ENCODE measurements around the gene NUP93.
"Not testable (repeated sequence)": the region's sequence is repeated elsewhere in the genome, so short reads cannot be mapped to it uniquely, and the experiment has no call there.

Gene NUP93

GRCh38 chr16:56785317-56785716, 55.4 kb downstream of the NUP93 start:
- Histone ChIP-seq H3K9ac (ENCODE audit: insufficient read length) (no peak overlapping the region), H3K27ac (no peak overlapping the region), H3K4me3 (no peak overlapping the region), H3K9me3 (ENCODE audit: low read depth, low read length) (no peaks in the 10 kb centered on the region), H3K36me3 (ENCODE audit: insufficient read depth, low read length) (no peaks in the 10 kb centered on the region)
- TF ChIP-seq EZH2 (IDR thresholded peaks at IDR 0.05) (no peak), POLR2AphosphoS5 (IDR thresholded peaks at IDR 0.05; ENCODE audit: borderline replicate concordance, low read depth, low read length) (no peak), FOXP2 (optimal IDR thresholded peaks at IDR 0.05; ENCODE audit: control extremely low read depth, extremely low read length, insufficient read depth) (no peak)
- DNase-seq (ENCODE audit: low read depth, low spot score) = no peak

GRCh38 chr16:56787167-56787566, 57.2 kb downstream of the NUP93 start:
- Histone ChIP-seq H3K9me3 (ENCODE audit: low read depth, low read length) (no peaks in the 10 kb centered on the region), H3K4me3 (no peak overlapping the region), H3K9ac (ENCODE audit: insufficient read length) (no peak overlapping the region), H3K27ac (no peak overlapping the region), H3K36me3 (ENCODE audit: insufficient read depth, low read length) (no peaks in the 10 kb centered on the region)
- DNase-seq (ENCODE audit: low read depth, low spot score) = no peak
- TF ChIP-seq EZH2 (IDR thresholded peaks at IDR 0.05) (no peak), FOXP2 (optimal IDR thresholded peaks at IDR 0.05; ENCODE audit: control extremely low read depth, extremely low read length, insufficient read depth) (no peak), POLR2AphosphoS5 (IDR thresholded peaks at IDR 0.05; ENCODE audit: borderline replicate concordance, low read depth, low read length) (no peak)

- no peak for TF ChIP-seq EZH2 (IDR thresholded peaks at IDR 0.05)
- TF ChIP-seq POLR2AphosphoS5 (IDR thresholded peaks at IDR 0.05; ENCODE audit: borderline replicate concordance, low read depth, low read length) = no peak
- TF ChIP-seq FOXP2 (optimal IDR thresholded peaks at IDR 0.05; ENCODE audit: control extremely low read depth, extremely low read length, insufficient read depth) = no peak
- no peak overlapping the region for H3K27ac ChIP-seq
- no peaks in the 10 kb centered on the region for H3K36me3 ChIP-seq (ENCODE audit: insufficient read depth, low read length)
- no peaks in the 10 kb centered on the region for H3K9me3 ChIP-seq (ENCODE audit: low read depth, low read length)
- H3K9ac ChIP-seq (ENCODE audit: insufficient read length) = no peak overlapping the region
- H3K4me3 ChIP-seq = no peak overlapping the region
- DNase-seq (ENCODE audit: low read depth, low spot score) = no peak
Measured at GRCh38 chr16:56788435-56788834, 58.5 kb downstream of the NUP93 start.

GRCh38 chr16:56789360-56789759, 59.4 kb downstream of the NUP93 start:
- Histone ChIP-seq H3K9ac (ENCODE audit: insufficient read length) (no peak overlapping the region), H3K36me3 (ENCODE audit: insufficient read depth, low read length) (no peaks in the 10 kb centered on the region), H3K4me3 (no peak overlapping the region), H3K27ac (no peak overlapping the region), H3K9me3 (ENCODE audit: low read depth, low read length) (no peaks in the 10 kb centered on the region)
- DNase-seq (ENCODE audit: low read depth, low spot score) = no peak
- TF ChIP-seq EZH2 (IDR thresholded peaks at IDR 0.05) = no peak
- TF ChIP-seq FOXP2 (optimal IDR thresholded peaks at IDR 0.05; ENCODE audit: control extremely low read depth, extremely low read length, insufficient read depth) = no peak
- no peak for TF ChIP-seq POLR2AphosphoS5 (IDR thresholded peaks at IDR 0.05; ENCODE audit: borderline replicate concordance, low read depth, low read length)

- TF ChIP-seq POLR2AphosphoS5 (IDR thresholded peaks at IDR 0.05; ENCODE audit: borderline replicate concordance, low read depth, low read length) (no peak), EZH2 (IDR thresholded peaks at IDR 0.05) (no peak), FOXP2 (optimal IDR thresholded peaks at IDR 0.05; ENCODE audit: control extremely low read depth, extremely low read length, insufficient read depth) (no peak)
- Histone ChIP-seq H3K9ac (ENCODE audit: insufficient read length) (no peak overlapping the region), H3K27ac (no peak overlapping the region), H3K9me3 (ENCODE audit: low read depth, low read length) (no peaks in the 10 kb centered on the region), H3K4me3 (no peak overlapping the region), H3K36me3 (ENCODE audit: insufficient read depth, low read length) (no peaks in the 10 kb centered on the region)
- no peak for DNase-seq (ENCODE audit: low read depth, low spot score)
Measured at GRCh38 chr16:56792967-56793366, 63.0 kb downstream of the NUP93 start.

- DNase-seq (ENCODE audit: low read depth, low spot score) = no peak
- H3K27ac ChIP-seq = no peak overlapping the region
- no peaks in the 10 kb centered on the region for H3K36me3 ChIP-seq (ENCODE audit: insufficient read depth, low read length)
- H3K4me3 ChIP-seq = no peak overlapping the region
- TF ChIP-seq FOXP2 (optimal IDR thresholded peaks at IDR 0.05; ENCODE audit: control extremely low read depth, extremely low read length, insufficient read depth) = no peak
- no peak for TF ChIP-seq POLR2AphosphoS5 (IDR thresholded peaks at IDR 0.05; ENCODE audit: borderline replicate concordance, low read depth, low read length)
- no peak overlapping the region for H3K9ac ChIP-seq (ENCODE audit: insufficient read length)
- no peaks in the 10 kb centered on the region for H3K9me3 ChIP-seq (ENCODE audit: low read depth, low read length)
Measured at GRCh38 chr16:56793492-56793891, 63.6 kb downstream of the NUP93 start.

- Histone ChIP-seq H3K9ac (ENCODE audit: insufficient read length) (no peak overlapping the region), H3K27ac (no peak overlapping the region), H3K36me3 (ENCODE audit: insufficient read depth, low read length) (no peaks in the 10 kb centered on the region), H3K9me3 (ENCODE audit: low read depth, low read length) (no peaks in the 10 kb centered on the region), H3K4me3 (no peak overlapping the region)
- TF ChIP-seq FOXP2 (optimal IDR thresholded peaks at IDR 0.05; ENCODE audit: control extremely low read depth, extremely low read length, insufficient read depth) (no peak), POLR2AphosphoS5 (IDR thresholded peaks at IDR 0.05; ENCODE audit: borderline replicate concordance, low read depth, low read length) (no peak), EZH2 (IDR thresholded peaks at IDR 0.05) (no peak)
- no peak for DNase-seq (ENCODE audit: low read depth, low spot score)
Measured at GRCh38 chr16:56795011-56795410, 65.1 kb downstream of the NUP93 start.

GRCh38 chr16:56797038-56797437, 67.1 kb downstream of the NUP93 start:
- not testable (repeated sequence) for H3K9me3 ChIP-seq (ENCODE audit: low read depth, low read length)

GRCh38 chr16:56797861-56798260, 67.9 kb downstream of the NUP93 start:
- no peak for DNase-seq (ENCODE audit: low read depth, low spot score)
- Histone ChIP-seq H3K36me3 (ENCODE audit: insufficient read depth, low read length) (no peaks in the 10 kb centered on the region), H3K4me3 (no peak overlapping the region), H3K27ac (no peak overlapping the region), H3K9ac (ENCODE audit: insufficient read length) (no peak overlapping the region), H3K9me3 (ENCODE audit: low read depth, low read length) (no peaks in the 10 kb centered on the region)
- no peak for TF ChIP-seq EZH2 (IDR thresholded peaks at IDR 0.05)

More at GRCh38 chr16:56797038-56797437, 67.1 kb downstream of the NUP93 start:
- H3K9ac ChIP-seq (ENCODE audit: insufficient read length); DNase-seq (ENCODE audit: low read depth, low spot score); H3K4me3 ChIP-seq; H3K36me3 ChIP-seq (ENCODE audit: insufficient read depth, low read length); H3K27ac ChIP-seq: not testable (repeated sequence)
